K562 (cell line): ENCODE results near the gene NAXE. TPM values are rescaled to one million over a fixed set of nuclear protein-coding genes. Genes with fewer than 3 reads are reported as not detected.

Experiments
- FUS ChIP-seq: fragments of 200-400 bp; formaldehyde crosslinking; optimal IDR thresholded peaks from 2 replicates; pipeline ENCODE3; 2017; ENCODE audit warnings: low read depth, low read length
- HMG20A ChIP-seq: fragments of 450-650 bp; formaldehyde crosslinking; conservative IDR thresholded peaks from 2 replicates; pipeline ENCODE4 v1.4.0; 2020; ENCODE audit warnings: mild to moderate bottlenecking, mixed read lengths
- MYC ChIP-seq, 2 experiments: fragments of 250-450 bp in 1 of 2; sonication (Bioruptor Pico) in 1 of 2; IDR thresholded peaks; 2 replicates each; pipeline versions ENCODE4 v1.5.1 to v1.6.1; 2012 to 2021; ENCODE audit warnings: low read depth in 2 of 2, borderline replicate concordance in 1 of 2, improper control_type of control experiment in 1 of 2, low read length in 1 of 2, mild to moderate bottlenecking in 1 of 2, moderate library complexity in 1 of 2
- RBFOX2 ChIP-seq: fragments of 200-400 bp; formaldehyde crosslinking; IDR thresholded peaks from 2 replicates; pipeline ENCODE4 v1.6.1; 2017; ENCODE audit warnings: low read depth, mild to moderate bottlenecking, low read length, moderate library complexity
- U2AF2 ChIP-seq: fragments of 200-400 bp; formaldehyde crosslinking; optimal IDR thresholded peaks from 2 replicates; pipeline ENCODE3; 2017; ENCODE audit warnings: low read depth, mild to moderate bottlenecking, low read length
- YY1 ChIP-seq, 3 experiments: IDR thresholded peaks; 2 replicates each; pipeline ENCODE4 v1.6.1; 2011; ENCODE audit warnings: low read length in 2 of 3, mild to moderate bottlenecking in 2 of 3, moderate library complexity in 2 of 3, borderline replicate concordance in 1 of 3, control low read depth in 1 of 3, low read depth in 1 of 3; ENCODE audit not compliant: insufficient read depth in 3 of 3, insufficient replicate concordance in 2 of 3, control insufficient read depth in 1 of 3, insufficient read length in 1 of 3; ENCODE audit errors: extremely low read depth in 1 of 3
- ZFX ChIP-seq: sonication (generic); formaldehyde crosslinking; IDR thresholded peaks from 2 replicates; pipeline ENCODE4 v1.8.0; 2022; ENCODE audit warnings: mild to moderate bottlenecking, missing genetic modification reagents, moderate library complexity
- ZNF24 ChIP-seq: fragments of 450-650 bp; IDR thresholded peaks from 2 replicates; pipeline ENCODE4 v1.6.1; 2016
- ZNF324 ChIP-seq: fragments of 250-450 bp; sonication (Bioruptor Pico); IDR thresholded peaks from 2 replicates; pipeline ENCODE4 v1.4.0; 2020; ENCODE audit warnings: mild to moderate bottlenecking
- ZNF57 ChIP-seq: fragments of 450-650 bp; formaldehyde crosslinking; IDR thresholded peaks from 2 replicates; pipeline ENCODE4 v1.4.0; 2020; ENCODE audit warnings: mild to moderate bottlenecking, moderate library complexity
- ZNF696 ChIP-seq: fragments of 250-450 bp; sonication (Bioruptor Pico); conservative IDR thresholded peaks from 2 replicates; pipeline ENCODE4 v1.4.0; 2020; ENCODE audit warnings: mild to moderate bottlenecking, moderate library complexity
- polyA plus RNA-seq, 8 experiments: library from polyadenylated mRNA; depleted of rRNA in 4 of 8; stranded (reverse) in 5 of 8; unstranded in 3 of 8; fragments of >200 nt; fragmentation: Nextera tagmentation in 2 of 8; fragmentation: Illumina TruSeq in 1 of 8; extraction: Ambion mirVana in 2 of 8; extraction: Trizol in 1 of 8; gene quantifications; 2 replicates each; pipeline versions ENCODE4 v1.2.1 to v1.2.3, GENCODE V29; 2011 to 2014; ENCODE audit warnings: inconsistent platforms in 1 of 8, missing spikeins in 1 of 8
- total RNA-seq, 7 experiments: library from RNA; depleted of rRNA in 6 of 7; stranded (reverse); fragments of >200 nt in 6 of 7; fragmentation: Illumina TruSeq in 2 of 7; extraction: Trizol in 2 of 7; gene quantifications; 2 replicates each; pipeline versions ENCODE4 v1.2.1 to v1.2.3, GENCODE V29; 2011 to 2021; ENCODE audit warnings: low replicate concordance in 1 of 7
- TF ChIP-seq, protein P1 (sequence below): IDR thresholded peaks from 3 replicates; pipeline ENCODE4 v1.6.1; 2011; ENCODE audit warnings: borderline replicate concordance, mild to moderate bottlenecking, moderate library complexity; ENCODE audit not compliant: insufficient read length; ENCODE audit errors: extremely low read depth
- TF ChIP-seq, protein P2 (sequence below): fragments of 250-450 bp; sonication (Bioruptor Pico); IDR thresholded peaks from 2 replicates; pipeline ENCODE4 v1.5.0; 2020; ENCODE audit warnings: mild to moderate bottlenecking, borderline replicate concordance
- TF ChIP-seq, protein P3 (sequence below): sonication (generic); formaldehyde crosslinking; IDR thresholded peaks from 2 replicates; pipeline ENCODE4 v1.9.0; 2022; ENCODE audit warnings: mild to moderate bottlenecking, missing genetic modification reagents
- TF ChIP-seq, protein P4 (sequence below), 2 experiments: IDR thresholded peaks; 2 replicates each; pipeline ENCODE4 v1.6.1; 2011; ENCODE audit warnings: borderline replicate concordance in 1 of 2, control low read depth in 1 of 2, low read depth in 1 of 2, low read length in 1 of 2, mild to moderate bottlenecking in 1 of 2, mixed read lengths in 1 of 2, moderate library complexity in 1 of 2; ENCODE audit not compliant: insufficient read depth in 1 of 2, insufficient read length in 1 of 2, poor library complexity in 1 of 2, severe bottlenecking in 1 of 2; ENCODE audit errors: extremely low read depth in 1 of 2

Gene NAXE
- total and polyA plus RNA-seq, 9 of the 15 experiments (the other 6 are each of a cell fraction or from before 2014, with no cell fraction given), result 27.3 to 137 (median 90.0) TPM

DNA sequence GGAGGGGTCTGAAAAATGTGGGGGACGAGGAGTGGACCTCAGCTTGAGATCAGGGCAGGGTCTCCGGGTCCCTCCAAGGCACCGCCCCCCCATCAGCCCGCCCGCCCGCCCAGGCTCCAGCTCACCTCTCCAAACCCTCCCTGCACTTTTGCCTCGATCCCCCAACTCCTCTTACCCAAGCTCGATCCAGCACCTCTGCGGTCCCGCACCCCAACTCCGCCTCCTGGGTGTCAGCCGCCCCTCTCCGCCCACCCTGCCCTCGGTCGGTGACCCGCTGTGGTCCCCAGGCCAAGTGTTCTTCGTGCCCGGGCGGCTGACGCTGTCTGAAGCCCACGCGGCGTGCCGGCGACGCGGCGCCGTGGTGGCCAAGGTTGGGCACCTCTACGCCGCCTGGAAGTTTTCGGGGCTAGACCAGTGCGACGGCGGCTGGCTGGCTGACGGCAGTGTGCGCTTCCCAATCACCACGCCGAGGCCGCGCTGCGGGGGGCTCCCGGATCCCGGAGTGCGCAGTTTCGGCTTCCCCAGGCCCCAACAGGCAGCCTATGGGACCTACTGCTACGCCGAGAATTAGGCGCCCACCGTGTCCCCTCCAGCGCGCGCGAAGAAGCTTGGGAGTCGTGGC is 33.3 kb downstream of the NAXE start (continued):
- TF ChIP-seq U2AF2, result no peak
- TF ChIP-seq ZFX (CRISPR knock-in tag), result peak; percentile 53
- TF ChIP-seq, protein P1, sequence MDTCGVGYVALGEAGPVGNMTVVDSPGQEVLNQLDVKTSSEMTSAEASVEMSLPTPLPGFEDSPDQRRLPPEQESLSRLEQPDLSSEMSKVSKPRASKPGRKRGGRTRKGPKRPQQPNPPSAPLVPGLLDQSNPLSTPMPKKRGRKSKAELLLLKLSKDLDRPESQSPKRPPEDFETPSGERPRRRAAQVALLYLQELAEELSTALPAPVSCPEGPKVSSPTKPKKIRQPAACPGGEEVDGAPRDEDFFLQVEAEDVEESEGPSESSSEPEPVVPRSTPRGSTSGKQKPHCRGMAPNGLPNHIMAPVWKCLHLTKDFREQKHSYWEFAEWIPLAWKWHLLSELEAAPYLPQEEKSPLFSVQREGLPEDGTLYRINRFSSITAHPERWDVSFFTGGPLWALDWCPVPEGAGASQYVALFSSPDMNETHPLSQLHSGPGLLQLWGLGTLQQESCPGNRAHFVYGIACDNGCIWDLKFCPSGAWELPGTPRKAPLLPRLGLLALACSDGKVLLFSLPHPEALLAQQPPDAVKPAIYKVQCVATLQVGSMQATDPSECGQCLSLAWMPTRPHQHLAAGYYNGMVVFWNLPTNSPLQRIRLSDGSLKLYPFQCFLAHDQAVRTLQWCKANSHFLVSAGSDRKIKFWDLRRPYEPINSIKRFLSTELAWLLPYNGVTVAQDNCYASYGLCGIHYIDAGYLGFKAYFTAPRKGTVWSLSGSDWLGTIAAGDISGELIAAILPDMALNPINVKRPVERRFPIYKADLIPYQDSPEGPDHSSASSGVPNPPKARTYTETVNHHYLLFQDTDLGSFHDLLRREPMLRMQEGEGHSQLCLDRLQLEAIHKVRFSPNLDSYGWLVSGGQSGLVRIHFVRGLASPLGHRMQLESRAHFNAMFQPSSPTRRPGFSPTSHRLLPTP, result no peak
- TF ChIP-seq ZNF696 (CRISPR knock-in tag), result no peak
- peak; percentile 52 for TF ChIP-seq FUS
- TF ChIP-seq, protein P2, sequence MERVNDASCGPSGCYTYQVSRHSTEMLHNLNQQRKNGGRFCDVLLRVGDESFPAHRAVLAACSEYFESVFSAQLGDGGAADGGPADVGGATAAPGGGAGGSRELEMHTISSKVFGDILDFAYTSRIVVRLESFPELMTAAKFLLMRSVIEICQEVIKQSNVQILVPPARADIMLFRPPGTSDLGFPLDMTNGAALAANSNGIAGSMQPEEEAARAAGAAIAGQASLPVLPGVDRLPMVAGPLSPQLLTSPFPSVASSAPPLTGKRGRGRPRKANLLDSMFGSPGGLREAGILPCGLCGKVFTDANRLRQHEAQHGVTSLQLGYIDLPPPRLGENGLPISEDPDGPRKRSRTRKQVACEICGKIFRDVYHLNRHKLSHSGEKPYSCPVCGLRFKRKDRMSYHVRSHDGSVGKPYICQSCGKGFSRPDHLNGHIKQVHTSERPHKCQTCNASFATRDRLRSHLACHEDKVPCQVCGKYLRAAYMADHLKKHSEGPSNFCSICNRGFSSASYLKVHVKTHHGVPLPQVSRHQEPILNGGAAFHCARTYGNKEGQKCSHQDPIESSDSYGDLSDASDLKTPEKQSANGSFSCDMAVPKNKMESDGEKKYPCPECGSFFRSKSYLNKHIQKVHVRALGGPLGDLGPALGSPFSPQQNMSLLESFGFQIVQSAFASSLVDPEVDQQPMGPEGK (CRISPR knock-in tag), result no peak
- TF ChIP-seq ZNF324 (CRISPR knock-in tag), result no peak
- no peak for TF ChIP-seq MYC (IDR thresholded peaks at IDR 0.05; ENCODE audit: low read depth, low read length)
- 0 out of 2 replicates have a peak, but pooled peaks have one; percentile 27 for TF ChIP-seq MYC (CRISPR knock-in tag; IDR thresholded peaks at IDR 0.05; ENCODE audit: borderline replicate concordance, low read depth)
- TF ChIP-seq, protein P3, sequence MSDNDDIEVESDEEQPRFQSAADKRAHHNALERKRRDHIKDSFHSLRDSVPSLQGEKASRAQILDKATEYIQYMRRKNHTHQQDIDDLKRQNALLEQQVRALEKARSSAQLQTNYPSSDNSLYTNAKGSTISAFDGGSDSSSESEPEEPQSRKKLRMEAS (CRISPR knock-in tag), result 0 out of 2 replicates have a peak, but pooled peaks have one; percentile 29
- no peak for TF ChIP-seq ZNF24
- TF ChIP-seq YY1 (IDR thresholded peaks at IDR 0.05; ENCODE audit: borderline replicate concordance in 1 of 3, control insufficient read depth in 1 of 3, extremely low read depth in 1 of 3, insufficient read depth in 3 of 3, insufficient read length in 1 of 3, insufficient replicate concordance in 2 of 3, low read depth in 1 of 3, low read length in 2 of 3), result peak in 1 of 3 experiments; percentile 6
- peak; percentile 26; the same call in 1 of the 2 replicates for TF ChIP-seq RBFOX2
- TF ChIP-seq, protein P4, sequence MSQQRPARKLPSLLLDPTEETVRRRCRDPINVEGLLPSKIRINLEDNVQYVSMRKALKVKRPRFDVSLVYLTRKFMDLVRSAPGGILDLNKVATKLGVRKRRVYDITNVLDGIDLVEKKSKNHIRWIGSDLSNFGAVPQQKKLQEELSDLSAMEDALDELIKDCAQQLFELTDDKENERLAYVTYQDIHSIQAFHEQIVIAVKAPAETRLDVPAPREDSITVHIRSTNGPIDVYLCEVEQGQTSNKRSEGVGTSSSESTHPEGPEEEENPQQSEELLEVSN (IDR thresholded peaks at IDR 0.05; ENCODE audit: borderline replicate concordance in 1 of 2, extremely low read depth in 1 of 2, insufficient read depth in 1 of 2, insufficient read length in 1 of 2, low read depth in 1 of 2, low read length in 1 of 2, poor library complexity in 1 of 2, severe bottlenecking in 1 of 2), result peak; percentile 62 to 92
- TF ChIP-seq HMG20A (CRISPR knock-in tag), result no peak
- no peak for TF ChIP-seq ZNF57 (CRISPR knock-in tag)
- TF ChIP-seq, all 486 proteins: peak for 23
